ENCODE measurements around the gene ADGRG7.
A peak's percentile ranks its signal among the peaks of the same experiment; 100 is the strongest.
"Not testable (repeated sequence)": the region's sequence is repeated elsewhere in the genome, so short reads cannot be mapped to it uniquely, and the experiment has no call there.

ADGRG7 gene, protein sequence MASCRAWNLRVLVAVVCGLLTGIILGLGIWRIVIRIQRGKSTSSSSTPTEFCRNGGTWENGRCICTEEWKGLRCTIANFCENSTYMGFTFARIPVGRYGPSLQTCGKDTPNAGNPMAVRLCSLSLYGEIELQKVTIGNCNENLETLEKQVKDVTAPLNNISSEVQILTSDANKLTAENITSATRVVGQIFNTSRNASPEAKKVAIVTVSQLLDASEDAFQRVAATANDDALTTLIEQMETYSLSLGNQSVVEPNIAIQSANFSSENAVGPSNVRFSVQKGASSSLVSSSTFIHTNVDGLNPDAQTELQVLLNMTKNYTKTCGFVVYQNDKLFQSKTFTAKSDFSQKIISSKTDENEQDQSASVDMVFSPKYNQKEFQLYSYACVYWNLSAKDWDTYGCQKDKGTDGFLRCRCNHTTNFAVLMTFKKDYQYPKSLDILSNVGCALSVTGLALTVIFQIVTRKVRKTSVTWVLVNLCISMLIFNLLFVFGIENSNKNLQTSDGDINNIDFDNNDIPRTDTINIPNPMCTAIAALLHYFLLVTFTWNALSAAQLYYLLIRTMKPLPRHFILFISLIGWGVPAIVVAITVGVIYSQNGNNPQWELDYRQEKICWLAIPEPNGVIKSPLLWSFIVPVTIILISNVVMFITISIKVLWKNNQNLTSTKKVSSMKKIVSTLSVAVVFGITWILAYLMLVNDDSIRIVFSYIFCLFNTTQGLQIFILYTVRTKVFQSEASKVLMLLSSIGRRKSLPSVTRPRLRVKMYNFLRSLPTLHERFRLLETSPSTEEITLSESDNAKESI

DNA sequence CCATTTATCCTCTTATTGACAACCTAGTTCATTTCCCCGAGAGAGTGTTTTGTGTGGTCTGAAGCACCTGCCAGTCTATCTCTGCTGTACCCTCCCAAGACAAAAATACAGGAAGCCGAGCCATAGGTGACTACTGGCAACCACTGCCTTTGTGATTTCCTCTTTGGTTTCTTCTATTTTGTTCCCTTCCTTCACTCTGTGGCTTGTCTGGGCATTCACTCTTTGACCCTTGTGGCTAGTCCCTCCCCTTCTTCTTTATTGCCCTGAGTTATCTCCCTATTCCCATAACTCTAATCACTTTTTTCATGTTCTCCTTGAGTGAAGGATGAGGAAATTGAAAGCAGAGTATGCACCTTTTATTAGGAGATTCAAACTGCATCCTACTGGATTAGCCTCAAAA lies at the start of gene ADGRG7:
ADGRG7 (plus strand) TSS at position 297 of the 400 bp plus-strand sequence. CDS start 256 bp downstream, outside the sequence.
- DNase-seq (ENCODE audit: low spot score) (no peak), FAIRE-seq (no peak)

DNA sequence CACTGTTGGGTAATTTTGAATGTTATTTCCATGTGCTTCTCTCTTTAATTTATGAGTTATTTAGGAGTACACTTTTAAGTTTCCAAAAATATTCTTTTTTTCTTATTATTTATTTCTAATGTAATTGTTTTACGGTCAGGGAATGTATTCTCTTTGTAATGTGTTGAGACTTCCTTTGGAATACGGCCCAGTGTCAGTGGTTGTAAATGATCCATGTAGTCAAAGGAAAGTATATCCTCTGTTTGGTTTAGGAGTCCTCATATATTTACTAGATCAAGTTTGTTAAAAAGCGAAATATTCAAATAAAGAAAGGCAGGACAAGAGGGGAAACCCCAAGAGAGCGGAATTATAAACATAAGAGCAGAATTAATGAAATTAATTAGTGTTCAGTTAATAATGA lies 49.0 kb upstream of the ADGRG7 start:
- DNase-seq (ENCODE audit: low spot score) (no peak), FAIRE-seq (no peak)

DNA sequence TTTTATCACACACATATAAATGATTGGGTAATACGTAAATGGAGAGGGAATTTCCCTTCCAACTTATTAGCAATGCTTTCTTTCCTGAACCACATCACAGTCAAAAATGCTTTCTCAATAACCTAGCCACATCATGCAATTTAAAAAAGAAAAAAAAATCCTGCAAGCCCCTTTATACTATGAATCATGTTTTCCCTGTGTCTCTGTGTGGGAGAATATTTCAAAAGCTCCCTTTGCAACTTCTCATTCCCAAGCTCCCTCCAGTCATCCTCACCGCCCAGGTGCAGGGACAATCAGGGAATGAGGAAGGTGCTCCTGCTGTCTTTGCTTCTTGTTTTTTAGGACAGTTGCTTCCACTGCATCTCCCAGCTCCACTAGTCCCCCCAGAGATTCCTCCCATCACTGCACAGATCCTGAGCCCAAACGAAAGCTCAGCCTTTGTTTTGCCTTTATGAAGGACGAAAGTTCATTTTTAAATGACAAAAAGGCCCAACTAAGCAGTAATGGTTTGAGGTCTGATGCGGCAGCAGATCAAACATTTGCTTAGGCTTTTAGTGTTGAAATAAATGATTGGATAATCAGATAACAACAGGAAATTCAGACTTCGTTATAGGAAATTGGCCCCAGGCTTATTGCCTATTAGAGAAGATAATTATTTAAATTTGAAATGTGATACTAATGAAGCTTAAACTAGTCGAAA lies 47.8 kb upstream of the ADGRG7 start:
- DNase-seq (ENCODE audit: low spot score) (no peak), FAIRE-seq (no peak)

DNA sequence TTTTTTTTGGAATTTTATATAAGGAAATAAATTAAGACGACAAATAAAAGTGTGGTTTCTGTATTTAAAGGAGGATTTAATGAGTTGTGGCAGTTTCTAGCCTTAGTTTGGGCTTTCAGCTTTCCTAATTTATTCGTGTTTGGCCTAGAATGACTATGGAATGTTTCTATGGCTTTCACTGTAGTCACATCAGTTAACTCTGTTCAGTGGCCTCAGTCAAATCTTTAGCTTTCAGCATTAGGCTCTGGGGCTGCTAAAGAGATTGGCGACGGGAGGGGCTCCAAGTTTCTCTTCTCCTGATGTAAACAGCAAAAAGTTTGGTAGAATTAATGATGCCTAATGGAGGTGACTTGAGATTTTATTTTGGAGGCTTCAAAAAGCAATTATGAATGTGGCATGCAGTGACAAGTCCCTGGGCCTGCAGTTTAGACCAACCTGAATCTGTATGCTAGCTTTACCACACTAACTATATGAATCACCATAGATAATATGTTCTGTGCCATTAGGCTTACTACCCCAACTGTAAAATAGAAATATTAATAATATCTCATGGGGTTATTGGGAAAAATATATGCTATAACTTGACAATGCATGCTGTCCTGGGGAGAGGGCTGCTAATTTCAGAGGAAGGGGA lies 47.1 kb upstream of the ADGRG7 start:
- FAIRE-seq (no peak), DNase-seq (ENCODE audit: low spot score) (no peak)

DNA sequence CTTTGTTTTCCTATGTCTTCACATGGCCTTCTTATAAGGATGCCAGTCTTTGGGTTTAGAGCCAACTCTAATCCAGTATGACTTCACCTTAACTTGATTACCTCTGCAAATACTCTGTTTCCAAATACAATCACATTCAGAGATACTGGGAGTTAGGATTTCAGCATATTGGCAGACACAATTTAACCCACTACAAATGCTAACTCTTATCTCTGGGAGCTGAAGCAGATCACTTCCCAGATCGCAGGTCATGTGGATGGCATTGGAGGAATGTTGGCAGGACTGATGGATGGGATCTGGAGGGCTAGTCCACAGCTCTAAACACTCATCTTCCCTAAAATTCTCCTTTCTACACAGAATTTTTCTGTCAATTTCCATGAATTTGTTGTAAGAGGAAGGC lies 46.2 kb upstream of the ADGRG7 start:
- FAIRE-seq, result no peak
- DNase-seq (ENCODE audit: low spot score), result no peak

DNA sequence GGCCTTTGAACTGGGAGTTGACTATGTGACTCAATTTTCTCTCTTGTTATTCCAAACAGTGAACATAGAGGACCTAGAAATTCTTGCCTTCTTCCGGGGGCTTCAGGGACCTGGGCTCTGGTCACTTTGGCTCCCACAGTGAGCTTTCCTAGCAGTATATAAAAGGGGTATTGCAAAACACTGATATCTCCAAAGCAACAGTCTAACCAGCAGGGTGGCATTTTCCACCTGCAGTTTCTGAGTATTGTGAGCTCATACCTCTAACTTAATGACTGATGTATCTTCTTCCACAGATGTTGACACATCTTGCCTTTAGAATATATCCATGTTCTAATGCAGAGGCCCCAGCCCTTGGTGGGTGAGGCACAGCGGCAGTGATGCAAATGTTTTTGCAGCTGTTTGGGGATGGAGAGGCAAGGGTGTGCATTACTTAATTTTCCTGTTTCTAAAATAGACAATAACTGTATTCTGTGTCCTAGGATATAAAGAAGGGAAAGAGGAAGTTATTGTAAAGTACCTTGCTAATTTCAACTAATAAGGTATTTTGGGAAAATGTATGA lies 45.7 kb upstream of the ADGRG7 start:
- DNase-seq (ENCODE audit: low spot score) (no peak), FAIRE-seq (no peak)

DNA sequence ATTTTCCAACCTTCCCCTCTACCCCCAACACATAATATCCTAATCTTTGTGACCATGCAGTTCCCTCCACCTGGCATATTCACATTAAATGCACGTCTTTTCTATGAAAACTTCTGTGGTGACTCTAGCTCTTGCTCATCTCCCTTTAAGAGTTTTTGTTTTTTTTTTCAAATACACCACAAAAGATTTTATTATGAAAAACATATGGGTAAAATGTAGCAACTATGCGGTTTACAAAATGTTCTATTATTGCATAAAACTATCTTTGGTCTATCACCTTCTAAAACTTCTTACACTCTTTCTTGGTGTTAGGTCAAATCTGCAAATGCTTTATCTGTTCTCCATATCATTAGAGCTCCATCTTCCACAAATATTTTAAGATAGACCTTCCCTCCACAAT lies 38.6 kb upstream of the ADGRG7 start:
- no peak for FAIRE-seq

DNA sequence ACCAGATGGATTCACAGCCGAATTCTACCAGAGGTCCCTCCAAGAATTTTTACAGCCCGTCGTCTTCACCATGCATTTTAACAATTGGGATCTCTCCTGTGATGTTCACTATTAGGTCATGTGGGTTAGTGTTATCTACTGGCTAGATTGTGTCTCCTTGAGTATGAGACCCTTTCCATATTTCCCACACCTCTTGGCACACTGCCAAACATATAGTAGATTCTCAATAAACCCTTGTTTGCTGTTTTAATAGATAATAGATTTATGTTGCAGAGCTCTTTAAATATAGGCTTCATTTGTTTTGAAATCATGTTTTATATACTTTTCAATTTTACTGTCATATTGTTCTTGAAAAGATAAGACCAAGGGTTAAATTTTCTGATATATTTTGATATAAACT lies 34.9 kb upstream of the ADGRG7 start:
- no peak for DNase-seq (ENCODE audit: low spot score)
- no peak for FAIRE-seq

More for the DNA sequence above, 38.6 kb upstream of the ADGRG7 start:
- DNase-seq (ENCODE audit: low spot score), result no peak

DNA sequence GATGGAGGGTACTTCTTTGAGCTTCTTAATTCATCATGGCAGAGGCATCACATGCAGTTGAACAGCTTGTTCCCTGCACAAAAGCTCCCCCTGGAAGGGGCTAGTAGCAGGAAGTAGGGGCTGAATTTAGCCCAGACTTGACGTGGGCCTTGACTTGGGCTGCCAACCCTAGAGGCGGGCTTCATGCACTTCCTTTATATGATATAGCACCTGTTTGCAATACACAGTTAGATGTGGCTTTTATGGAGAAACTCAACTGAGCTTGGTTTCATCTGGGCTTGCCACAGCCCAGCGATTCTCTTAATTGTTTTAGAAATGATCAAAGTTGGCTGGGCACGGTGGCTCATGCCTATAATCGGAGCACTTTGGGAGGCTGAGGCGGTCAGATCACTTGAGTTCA lies 33.7 kb upstream of the ADGRG7 start:
- DNase-seq (ENCODE audit: low spot score) (no peak), FAIRE-seq (no peak)

DNA sequence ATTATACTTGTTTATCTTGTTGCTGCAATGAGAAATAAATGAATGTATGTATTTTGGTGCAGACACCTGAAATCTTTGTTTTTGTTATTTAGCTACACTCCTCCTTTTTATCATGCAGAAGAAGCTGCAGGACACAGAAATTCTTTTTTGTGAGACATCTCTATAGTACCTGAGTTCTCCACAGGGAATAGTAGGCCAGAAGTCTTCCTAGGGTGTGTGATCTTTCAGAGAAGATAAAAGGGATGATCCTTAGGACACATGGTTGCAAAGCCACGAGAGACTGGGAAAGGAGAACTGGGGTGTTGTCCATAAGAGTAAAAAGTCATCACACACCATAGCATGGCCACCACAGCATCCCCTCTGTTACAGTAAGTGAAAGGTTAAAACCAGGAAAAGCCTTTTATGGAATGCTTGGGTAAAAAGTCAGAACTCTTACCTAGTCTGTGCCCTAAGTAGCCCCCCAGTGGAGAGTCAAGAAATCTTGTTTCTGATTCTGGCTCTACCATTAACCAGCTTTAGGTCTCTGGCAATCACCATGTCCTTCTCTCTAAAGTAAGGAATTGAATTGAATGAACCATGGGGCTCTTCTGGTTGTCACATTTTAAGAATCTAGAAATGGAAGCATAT lies 31.9 kb upstream of the ADGRG7 start:
- DNase-seq (ENCODE audit: low spot score), result no peak
- FAIRE-seq, result no peak

DNA sequence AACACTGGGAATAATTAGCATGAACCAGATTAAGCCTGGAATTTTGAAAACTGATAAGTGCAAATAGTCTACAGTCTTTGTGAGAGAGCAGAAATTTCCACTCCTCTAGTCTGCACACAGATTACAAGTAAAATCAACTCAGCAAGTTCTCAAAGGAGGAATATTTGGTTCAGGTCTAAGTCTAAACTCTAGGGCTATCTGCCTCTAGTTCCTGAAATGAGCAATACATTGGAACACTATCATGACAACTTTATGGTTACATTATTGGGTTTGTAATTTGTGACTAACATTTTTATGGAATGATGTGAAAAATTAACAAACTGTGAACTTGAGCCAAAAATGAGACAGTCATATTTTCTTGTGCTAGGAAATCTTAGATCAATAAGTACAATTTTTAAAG lies 30.8 kb upstream of the ADGRG7 start:
- FAIRE-seq (no peak), DNase-seq (ENCODE audit: low spot score) (no peak)

DNA sequence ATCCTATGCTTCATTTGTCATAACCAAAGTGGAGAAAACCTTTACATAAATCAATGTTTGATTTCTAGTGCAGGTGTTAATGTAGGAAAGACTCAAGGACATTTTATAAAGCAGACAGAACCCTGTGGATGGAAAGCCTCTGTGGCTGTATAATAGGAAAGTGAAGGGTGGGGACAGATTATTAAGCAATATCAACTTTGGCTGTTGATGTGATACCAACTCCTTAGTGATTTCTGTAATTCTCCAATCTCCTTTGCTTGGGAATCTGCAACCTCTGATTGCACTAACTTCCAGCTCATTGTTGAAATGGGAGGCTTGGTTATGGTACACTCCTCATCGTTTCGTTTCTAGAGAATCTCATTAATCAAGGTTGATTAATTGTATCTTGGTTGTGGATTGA lies 29.3 kb upstream of the ADGRG7 start:
- FAIRE-seq (no peak), DNase-seq (ENCODE audit: low spot score) (no peak)

DNA sequence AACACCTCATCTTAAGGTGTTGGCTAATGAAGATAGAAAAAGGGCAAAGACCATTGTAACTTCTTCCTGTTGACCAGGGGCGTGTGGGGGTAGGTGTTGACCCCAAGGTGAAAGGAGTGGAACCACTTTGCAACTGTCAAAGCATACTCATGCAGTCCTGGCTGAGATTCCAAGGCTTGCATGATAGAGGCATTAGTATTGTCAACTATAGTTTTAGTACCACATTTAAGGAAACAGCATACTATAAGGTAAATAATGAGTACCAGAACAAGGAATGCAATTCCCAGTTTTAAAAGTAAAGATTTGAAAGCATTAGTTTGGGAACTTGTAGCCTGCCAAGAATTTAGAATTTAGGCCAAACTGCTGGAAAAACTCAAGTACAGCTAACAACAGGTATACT lies 27.8 kb upstream of the ADGRG7 start:
- DNase-seq (ENCODE audit: low spot score), result no peak
- FAIRE-seq, result no peak

DNA sequence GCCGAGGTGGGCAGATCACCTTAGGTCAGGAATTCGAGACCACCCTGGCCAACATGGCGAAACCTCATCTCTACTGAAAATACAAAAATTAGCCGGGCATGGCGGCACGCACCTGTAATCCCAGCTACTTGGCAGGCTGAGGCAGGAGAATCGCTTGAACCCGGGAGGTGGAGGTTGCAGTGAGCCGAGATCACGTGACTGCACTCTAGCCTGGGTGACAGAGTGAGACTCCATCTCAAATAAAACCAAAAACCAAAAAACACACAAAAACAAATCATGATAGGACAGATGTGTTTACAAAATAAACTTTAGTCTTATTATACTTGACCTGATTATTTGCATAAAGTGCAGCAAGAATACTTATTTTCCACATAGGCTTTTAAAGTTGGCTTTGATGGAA lies 27.2 kb upstream of the ADGRG7 start:
- not testable (repeated sequence) for FAIRE-seq; DNase-seq (ENCODE audit: low spot score)

DNA sequence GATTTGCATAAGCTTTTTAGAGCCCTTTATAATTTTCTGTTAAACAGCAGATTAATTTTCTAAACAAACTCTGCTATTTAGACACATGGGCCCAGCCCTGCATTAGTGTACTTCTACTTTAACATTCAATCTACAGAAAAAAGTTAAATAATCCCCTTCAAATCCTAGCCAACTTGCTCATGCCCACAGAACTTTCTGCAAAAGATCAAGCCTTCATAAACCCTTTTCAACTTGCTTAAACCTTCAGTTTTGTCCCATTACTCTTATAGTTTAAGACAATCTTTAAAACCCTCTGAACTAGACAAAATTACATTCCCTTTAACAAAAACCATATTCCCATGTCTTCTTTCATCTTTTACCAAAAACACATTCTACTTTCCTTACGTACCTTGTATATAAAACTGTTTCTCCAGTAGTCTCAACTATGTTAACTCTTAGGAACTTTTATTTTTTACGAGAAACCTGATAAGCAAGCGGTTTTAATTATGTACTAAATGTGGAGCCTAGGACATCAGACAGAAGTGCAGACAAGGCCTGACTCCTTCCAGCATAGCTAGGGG lies 25.2 kb upstream of the ADGRG7 start:
- FAIRE-seq (peak; percentile 28), DNase-seq (ENCODE audit: low spot score) (no peak)

DNA sequence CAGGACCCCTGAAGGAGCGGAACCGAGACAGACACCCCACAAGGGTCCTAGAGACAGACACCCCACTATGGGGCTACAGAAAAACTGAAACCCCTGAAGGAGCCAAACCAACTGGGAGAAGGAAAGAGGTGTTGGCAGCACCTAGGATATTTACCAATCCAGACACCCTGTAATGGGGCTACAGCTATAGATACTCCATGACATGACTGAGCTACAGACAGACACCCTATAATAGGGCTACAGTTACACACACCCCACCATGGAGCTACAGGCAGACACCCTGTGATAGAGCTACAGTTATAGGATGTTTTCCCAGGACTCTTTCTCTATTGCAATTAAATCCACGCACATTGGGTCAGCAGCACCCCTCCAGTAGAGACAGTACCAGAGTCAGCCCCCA lies 22.6 kb upstream of the ADGRG7 start:
- FAIRE-seq (no peak), DNase-seq (ENCODE audit: low spot score) (no peak)

DNA sequence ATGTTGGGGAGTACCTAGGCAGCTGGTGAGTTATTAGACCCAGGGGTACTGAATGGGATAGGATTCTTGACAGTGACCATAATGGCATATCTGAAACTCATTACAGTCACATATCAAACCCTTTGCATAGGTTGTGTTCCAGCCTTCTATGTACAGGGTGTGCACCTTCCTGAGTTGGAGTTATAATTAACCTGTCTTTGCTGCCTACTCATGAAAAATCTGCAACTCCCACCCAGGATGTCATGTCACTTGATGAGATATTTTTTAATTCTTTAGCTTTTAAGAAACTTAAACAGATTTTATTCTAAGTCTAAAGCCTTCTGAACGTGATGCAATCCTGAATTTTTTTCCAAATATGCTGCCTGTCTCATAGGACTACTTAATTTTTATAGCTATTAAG lies 21.1 kb upstream of the ADGRG7 start:
- DNase-seq (ENCODE audit: low spot score), result no peak
- FAIRE-seq, result no peak

DNA sequence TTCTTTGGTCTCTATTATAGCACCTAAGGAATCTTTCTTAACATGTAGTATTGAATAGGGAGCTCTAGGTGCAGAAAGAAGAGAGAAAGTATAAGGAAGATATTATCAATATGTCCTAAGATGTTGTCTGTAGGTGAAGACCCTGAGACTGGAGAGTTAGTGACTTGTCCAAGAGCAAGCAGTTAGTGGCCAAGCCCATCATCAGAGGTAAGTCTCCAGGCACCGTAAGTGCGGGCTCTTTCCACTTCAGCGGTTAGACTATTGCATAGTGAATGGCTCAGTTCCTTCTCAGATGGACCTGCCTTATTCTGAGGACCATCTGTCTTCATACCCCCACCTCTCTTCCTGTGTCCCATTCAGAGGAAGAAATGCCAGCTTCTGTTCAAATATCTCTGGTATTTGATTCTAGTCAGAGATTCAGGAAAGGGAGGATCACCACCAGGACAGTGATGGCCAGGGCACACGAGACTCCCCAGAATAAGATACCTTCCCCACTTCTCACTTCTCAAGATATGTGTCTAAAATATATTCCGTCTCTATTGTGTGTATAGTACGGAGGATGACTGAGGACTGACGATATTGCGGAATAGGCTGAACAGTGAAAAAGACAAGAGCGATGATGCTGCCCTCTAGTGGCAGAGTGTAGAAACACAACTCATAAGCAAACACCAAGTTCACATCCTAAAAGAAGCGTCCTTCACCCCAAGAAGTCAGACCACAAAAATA lies 19.1 kb upstream of the ADGRG7 start:
- DNase-seq (ENCODE audit: low spot score), result peak; percentile 60
- peak; percentile 85 for FAIRE-seq

DNA sequence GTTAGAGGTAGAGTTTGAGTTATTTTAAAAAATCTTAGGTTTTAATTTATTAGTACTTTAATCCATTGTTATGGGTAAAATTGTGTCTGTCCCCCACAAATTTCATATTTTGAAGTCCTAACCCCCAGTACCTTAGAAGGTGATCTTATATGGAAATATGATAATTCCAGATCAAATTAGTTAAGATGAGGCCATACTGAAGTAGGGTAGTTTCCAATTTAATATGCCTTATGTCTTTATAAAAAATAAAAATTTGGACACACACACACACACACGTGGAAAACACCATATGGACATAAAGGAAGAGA lies 18.6 kb upstream of the ADGRG7 start:
- no peak for DNase-seq (ENCODE audit: low spot score)
- no peak for FAIRE-seq

DNA sequence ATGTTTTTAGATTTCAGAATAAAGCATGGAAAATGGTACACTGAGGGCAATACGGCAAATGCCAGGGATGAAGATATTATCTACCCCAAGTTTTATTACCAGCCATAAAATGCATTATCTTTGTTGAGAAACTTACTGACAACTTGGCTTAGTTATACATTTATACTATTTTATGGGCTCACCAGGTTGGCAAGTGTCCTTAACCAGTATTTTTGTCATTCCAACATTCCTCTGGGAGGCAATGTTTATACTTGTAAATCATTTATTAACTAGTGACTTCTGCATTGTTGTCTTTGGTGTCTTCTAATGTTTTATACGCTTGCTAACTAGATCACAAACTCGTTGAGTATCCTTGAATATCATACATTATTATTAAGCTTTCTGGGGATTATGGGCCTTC lies 18.0 kb upstream of the ADGRG7 start:
- FAIRE-seq (peak; percentile 52), DNase-seq (ENCODE audit: low spot score) (no peak)
